Progenitor cell of endocrine pancreas (in vitro differentiated cells): ENCODE data around the gene PGAP2. TPM values are rescaled to one million over a fixed set of nuclear protein-coding genes. Genes with fewer than 3 reads are reported as not detected.

Source experiments
- DNase-seq: peaks from one replicate; pipeline ENCODE4 v3.0.0; 2021; ENCODE audit warnings: low spot score; ENCODE audit not compliant: unreplicated experiment
- H3K27ac Mint-ChIP-seq: 2 replicates; pipeline ENCODE4 v1.8.0; 2021; ENCODE audit warnings: mild to moderate bottlenecking, moderate library complexity, mixed read lengths
- H3K27me3 Mint-ChIP-seq: 2 replicates; pipeline ENCODE4 v1.8.0; 2021; ENCODE audit warnings: mixed read lengths
- H3K36me3 Mint-ChIP-seq: 2 replicates; pipeline ENCODE4 v1.8.0; 2022; ENCODE audit warnings: mixed read lengths; ENCODE audit not compliant: insufficient read depth
- H3K4me1 Mint-ChIP-seq: 2 replicates; pipeline ENCODE4 v1.8.0; 2021; ENCODE audit warnings: low read depth, mixed read lengths
- H3K4me3 Mint-ChIP-seq: 2 replicates; pipeline ENCODE4 v1.8.0; 2021; ENCODE audit warnings: low read depth, mild to moderate bottlenecking, moderate library complexity, mixed read lengths
- H3K9me3 Mint-ChIP-seq: 2 replicates; pipeline ENCODE4 v1.8.0; 2021; ENCODE audit warnings: low read depth, mixed read lengths
- total RNA-seq: library from RNA; stranded (reverse); gene quantifications from 2 replicates; pipeline ENCODE4 v1.2.1, GENCODE V29; 2021
- TF ChIP-seq, protein P1 (sequence below): fragments of 200-600 bp; sonication (generic); IDR thresholded peaks from one replicate; pipeline ENCODE4 v1.5.0; 2021; ENCODE audit warnings: antibody characterized with exemption, mild to moderate bottlenecking; ENCODE audit not compliant: unreplicated experiment

The PGAP2 gene
- total RNA-seq, 1 donor from 2014 or later, result 51.3 TPM

DNA sequence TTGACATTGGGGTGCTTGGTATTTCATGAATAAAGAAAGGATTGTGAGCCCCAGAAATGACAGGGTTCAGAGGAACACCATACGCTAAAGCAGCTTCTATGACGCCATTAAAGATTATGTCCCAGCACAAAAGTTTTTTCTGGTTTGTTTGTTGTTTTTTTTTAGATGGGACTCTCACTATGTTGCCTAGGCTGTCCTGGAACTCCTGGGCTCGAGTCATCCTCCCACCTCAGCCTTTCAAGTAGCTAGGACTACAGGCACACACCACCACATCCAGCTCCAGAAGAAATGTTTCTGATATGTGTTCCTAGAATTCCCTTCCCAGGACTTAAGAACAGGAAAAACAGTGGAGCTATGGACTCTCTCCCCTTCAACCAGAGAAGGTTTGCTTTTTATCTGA, 35.0 kb downstream of the PGAP2 start:
- no peak overlapping the region for H3K4me3 Mint-ChIP-seq
- DNase-seq, result no peak
- peaks cover 5% of the 10 kb centered on the region for H3K27me3 Mint-ChIP-seq
- H3K27ac Mint-ChIP-seq, result no peak overlapping the region
- no peaks in the 10 kb centered on the region for H3K9me3 Mint-ChIP-seq
- TF ChIP-seq, protein P1, sequence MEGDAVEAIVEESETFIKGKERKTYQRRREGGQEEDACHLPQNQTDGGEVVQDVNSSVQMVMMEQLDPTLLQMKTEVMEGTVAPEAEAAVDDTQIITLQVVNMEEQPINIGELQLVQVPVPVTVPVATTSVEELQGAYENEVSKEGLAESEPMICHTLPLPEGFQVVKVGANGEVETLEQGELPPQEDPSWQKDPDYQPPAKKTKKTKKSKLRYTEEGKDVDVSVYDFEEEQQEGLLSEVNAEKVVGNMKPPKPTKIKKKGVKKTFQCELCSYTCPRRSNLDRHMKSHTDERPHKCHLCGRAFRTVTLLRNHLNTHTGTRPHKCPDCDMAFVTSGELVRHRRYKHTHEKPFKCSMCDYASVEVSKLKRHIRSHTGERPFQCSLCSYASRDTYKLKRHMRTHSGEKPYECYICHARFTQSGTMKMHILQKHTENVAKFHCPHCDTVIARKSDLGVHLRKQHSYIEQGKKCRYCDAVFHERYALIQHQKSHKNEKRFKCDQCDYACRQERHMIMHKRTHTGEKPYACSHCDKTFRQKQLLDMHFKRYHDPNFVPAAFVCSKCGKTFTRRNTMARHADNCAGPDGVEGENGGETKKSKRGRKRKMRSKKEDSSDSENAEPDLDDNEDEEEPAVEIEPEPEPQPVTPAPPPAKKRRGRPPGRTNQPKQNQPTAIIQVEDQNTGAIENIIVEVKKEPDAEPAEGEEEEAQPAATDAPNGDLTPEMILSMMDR, result no peak
- peaks cover 10% of the 10 kb centered on the region for H3K4me1 Mint-ChIP-seq
- no peaks in the 10 kb centered on the region for H3K36me3 Mint-ChIP-seq

DNA sequence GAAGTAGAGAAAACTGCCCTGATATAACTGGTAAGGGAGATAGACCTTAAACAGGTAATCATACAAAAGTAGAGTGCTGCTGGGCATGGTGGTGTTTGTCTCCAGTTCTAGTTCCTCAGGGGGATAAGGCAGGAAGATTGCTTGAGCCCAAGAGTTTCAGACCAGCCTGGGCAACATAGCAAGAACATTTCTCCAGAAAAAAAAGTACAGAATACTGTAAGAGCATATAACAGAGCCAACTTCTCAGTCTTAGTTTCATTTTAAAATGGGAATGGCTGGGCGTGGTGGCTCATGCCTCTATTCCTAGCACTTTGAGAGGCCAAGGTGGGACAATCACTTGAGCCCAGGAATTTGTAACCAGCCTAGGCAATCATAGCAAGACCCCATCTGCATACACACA, 36.9 kb downstream of the PGAP2 start:
- Mint-ChIP-seq H3K27ac (no peak overlapping the region), H3K36me3 (no peaks in the 10 kb centered on the region), H3K9me3 (no peaks in the 10 kb centered on the region), H3K27me3 (peaks cover 5% of the 10 kb centered on the region), H3K4me1 (no peaks in the 10 kb centered on the region), H3K4me3 (no peak overlapping the region)
- TF ChIP-seq, protein P1, result no peak
- no peak for DNase-seq

DNA sequence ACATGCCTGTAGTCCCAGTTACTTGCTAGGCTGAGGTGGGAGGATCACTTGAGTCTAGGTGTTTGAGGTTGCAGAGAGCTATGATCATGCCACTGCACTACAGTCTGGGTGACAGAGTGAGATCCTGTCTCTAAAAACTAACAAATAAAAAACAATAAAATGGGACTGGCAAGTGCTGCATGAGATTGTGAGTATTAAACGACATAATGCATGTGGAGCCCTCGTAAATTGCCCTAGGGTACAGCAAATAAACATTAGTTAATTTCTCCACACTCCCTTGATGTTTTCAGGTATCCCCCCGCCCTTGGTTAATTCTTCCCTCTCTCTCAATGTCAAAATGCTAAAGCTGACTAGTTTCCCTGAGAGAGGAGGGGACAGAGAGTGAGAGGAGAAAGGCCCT, 37.3 kb downstream of the PGAP2 start:
- Mint-ChIP-seq H3K27ac (no peak overlapping the region), H3K4me3 (no peak overlapping the region), H3K9me3 (no peaks in the 10 kb centered on the region), H3K4me1 (no peaks in the 10 kb centered on the region), H3K27me3 (peaks cover 5% of the 10 kb centered on the region), H3K36me3 (no peaks in the 10 kb centered on the region)
- DNase-seq, result no peak
- TF ChIP-seq, protein P1, result no peak

DNA sequence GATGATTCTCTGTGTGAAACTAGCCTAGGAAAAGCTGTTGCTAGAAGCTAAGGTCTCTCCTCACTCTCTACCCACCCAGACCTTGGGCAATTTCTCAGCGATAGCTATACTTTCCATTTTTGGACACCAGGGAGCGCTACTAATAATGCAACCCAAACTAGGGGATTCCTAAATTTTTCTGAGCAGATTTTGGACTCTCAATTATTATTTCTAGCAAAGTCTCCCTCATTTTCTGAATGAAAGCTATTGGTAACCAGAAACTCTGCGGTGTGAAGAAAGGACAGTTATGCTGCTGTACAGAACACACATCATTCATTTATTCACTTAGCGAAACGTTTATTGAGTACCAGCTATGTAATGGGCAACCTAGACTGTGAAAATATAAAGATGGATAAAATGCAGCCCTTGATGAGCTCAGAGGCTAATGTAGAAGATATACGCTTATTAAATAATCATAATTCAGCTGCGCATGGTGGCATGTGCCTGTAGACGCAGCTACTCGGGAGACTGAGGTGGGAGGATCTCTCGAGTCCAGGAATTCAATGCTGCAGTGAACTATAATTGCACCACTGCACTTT, 41.0 kb downstream of the PGAP2 start:
- H3K9me3 Mint-ChIP-seq, result no peaks in the 10 kb centered on the region
- peaks cover 5% of the 10 kb centered on the region for H3K27me3 Mint-ChIP-seq
- H3K27ac Mint-ChIP-seq, result no peak overlapping the region
- DNase-seq, result no peak
- no peaks in the 10 kb centered on the region for H3K36me3 Mint-ChIP-seq
- no peak overlapping the region for H3K4me3 Mint-ChIP-seq
- H3K4me1 Mint-ChIP-seq, result peaks cover 1% of the 10 kb centered on the region
- TF ChIP-seq, protein P1, result peak; percentile 72

DNA sequence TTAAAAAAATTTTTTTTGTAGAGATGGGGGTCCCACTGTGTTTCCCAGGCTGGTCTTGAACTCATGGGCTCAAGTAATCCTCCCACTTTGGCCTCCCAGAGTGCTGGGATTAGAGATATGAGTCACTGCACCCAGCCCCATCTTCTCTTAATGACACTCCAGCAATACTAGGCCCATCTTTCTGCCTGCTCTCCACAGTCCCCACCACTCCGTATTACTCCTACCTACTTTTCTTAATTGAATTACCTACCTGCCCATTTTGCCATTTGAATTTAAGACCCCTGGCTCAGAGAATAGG, 45.1 kb downstream of the PGAP2 start:
- Mint-ChIP-seq H3K27me3 (no peaks in the 10 kb centered on the region), H3K4me3 (no peak overlapping the region), H3K9me3 (no peaks in the 10 kb centered on the region), H3K36me3 (no peaks in the 10 kb centered on the region), H3K27ac (no peak overlapping the region), H3K4me1 (peaks cover 17% of the 10 kb centered on the region)
- TF ChIP-seq, protein P1, result no peak
- DNase-seq, result no peak
